ENCODE measurements around the gene AGPAT1.

AGPAT1 gene, protein sequence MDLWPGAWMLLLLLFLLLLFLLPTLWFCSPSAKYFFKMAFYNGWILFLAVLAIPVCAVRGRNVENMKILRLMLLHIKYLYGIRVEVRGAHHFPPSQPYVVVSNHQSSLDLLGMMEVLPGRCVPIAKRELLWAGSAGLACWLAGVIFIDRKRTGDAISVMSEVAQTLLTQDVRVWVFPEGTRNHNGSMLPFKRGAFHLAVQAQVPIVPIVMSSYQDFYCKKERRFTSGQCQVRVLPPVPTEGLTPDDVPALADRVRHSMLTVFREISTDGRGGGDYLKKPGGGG

DNA sequence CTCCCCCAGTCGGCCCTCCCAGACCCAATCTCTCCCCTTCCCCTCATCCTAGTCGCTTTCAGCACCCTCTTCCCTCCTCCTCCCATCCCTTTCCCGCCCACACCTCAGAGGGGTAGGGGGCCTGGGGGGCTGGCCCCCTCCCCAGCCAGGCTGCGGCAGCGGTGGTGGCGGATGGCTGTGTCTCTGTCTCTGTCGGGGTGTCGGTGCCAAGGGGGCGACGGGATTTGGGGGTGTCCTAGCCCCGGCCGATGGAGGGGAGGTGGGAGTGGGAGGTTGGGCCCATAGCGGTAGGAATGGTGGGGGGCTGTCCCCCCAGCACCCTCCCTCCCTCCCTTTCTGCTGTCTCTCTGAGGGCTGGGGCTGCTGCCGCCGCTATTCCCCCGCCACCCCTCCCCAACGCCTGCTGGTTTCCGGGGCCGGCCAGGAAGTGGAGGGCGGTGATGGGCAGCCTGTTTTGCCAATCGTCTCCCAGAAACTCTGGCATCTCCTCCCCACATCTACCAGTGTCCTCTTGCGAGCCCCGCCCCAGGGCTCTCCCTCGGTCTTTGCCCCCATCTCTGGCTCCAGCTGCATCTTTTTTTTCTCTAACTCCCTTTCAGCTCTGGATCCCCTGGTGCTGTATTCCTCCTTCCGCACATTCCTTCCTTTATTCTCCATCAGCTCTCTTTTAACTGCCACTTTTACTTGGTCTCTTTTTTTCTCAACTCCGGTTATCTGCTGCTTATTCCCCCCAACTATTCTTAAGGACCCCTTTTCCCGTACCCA lies at the start of gene AGPAT1:
AGPAT1 (minus strand) TSS at position 374 of the 765 bp plus-strand sequence. CDS start 4,588 bp downstream, outside the sequence.
- Histone ChIP-seq H3K27ac (peak within 1 kb of the TSS; percentile 98), H3K79me2 (peaks cover 9% of the 10 kb centered on the region), H3K36me3 (ENCODE audit: control insufficient read depth, insufficient read depth, low read length) (no peaks in the 10 kb centered on the region), H3K27me3 (ENCODE audit: control insufficient read depth, insufficient read depth, low read length) (no peaks in the 10 kb centered on the region), H3K4me2 (ENCODE audit: low read length) (peak within 1 kb of the TSS; percentile 91), H3K4me1 (peaks cover 9% of the 10 kb centered on the region), H3K9me3 (ENCODE audit: control insufficient read depth, low read length) (no peaks in the 10 kb centered on the region), H3K4me3 (ENCODE audit: low read depth, low read length) (peak within 1 kb of the TSS; percentile 89), H2AFZ (peak within 1 kb of the TSS; percentile 89), H3K9ac (peak within 1 kb of the TSS; percentile 89)
- TF ChIP-seq, protein P1, sequence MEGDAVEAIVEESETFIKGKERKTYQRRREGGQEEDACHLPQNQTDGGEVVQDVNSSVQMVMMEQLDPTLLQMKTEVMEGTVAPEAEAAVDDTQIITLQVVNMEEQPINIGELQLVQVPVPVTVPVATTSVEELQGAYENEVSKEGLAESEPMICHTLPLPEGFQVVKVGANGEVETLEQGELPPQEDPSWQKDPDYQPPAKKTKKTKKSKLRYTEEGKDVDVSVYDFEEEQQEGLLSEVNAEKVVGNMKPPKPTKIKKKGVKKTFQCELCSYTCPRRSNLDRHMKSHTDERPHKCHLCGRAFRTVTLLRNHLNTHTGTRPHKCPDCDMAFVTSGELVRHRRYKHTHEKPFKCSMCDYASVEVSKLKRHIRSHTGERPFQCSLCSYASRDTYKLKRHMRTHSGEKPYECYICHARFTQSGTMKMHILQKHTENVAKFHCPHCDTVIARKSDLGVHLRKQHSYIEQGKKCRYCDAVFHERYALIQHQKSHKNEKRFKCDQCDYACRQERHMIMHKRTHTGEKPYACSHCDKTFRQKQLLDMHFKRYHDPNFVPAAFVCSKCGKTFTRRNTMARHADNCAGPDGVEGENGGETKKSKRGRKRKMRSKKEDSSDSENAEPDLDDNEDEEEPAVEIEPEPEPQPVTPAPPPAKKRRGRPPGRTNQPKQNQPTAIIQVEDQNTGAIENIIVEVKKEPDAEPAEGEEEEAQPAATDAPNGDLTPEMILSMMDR (IDR thresholded peaks at IDR 0.05), result no peak

DNA sequence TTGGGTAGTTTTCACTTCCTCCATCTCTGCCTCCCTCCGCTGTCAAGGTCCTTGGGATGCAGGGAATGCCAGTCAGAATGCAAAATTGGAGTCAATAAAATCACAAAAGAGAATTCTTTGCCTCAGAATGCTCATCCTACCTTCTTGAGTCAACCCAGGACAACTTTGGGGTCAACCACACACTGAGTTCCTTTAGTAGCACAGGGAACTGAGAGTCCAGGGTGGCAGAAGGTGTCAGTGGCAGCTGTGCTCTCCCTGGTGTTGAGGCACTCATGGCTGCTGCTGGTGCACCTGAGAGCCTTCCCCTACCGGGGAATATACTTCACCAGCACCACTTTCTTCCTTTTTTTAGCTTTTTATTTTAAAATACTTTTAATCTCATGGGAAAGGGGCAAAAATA lies 48.8 kb upstream of the AGPAT1 start:
- TF ChIP-seq, protein P1 (IDR thresholded peaks at IDR 0.05), result no peak
- Histone ChIP-seq H3K79me2 (no peaks in the 10 kb centered on the region), H3K4me2 (ENCODE audit: low read length) (no peak overlapping the region), H3K27me3 (ENCODE audit: control insufficient read depth, insufficient read depth, low read length) (no peaks in the 10 kb centered on the region), H3K27ac (no peak overlapping the region), H2AFZ (no peak overlapping the region), H3K9me3 (ENCODE audit: control insufficient read depth, low read length) (no peaks in the 10 kb centered on the region), H3K4me3 (ENCODE audit: low read depth, low read length) (no peak overlapping the region), H3K4me1 (no peaks in the 10 kb centered on the region), H3K36me3 (ENCODE audit: control insufficient read depth, insufficient read depth, low read length) (no peaks in the 10 kb centered on the region), H3K9ac (no peak overlapping the region)

DNA sequence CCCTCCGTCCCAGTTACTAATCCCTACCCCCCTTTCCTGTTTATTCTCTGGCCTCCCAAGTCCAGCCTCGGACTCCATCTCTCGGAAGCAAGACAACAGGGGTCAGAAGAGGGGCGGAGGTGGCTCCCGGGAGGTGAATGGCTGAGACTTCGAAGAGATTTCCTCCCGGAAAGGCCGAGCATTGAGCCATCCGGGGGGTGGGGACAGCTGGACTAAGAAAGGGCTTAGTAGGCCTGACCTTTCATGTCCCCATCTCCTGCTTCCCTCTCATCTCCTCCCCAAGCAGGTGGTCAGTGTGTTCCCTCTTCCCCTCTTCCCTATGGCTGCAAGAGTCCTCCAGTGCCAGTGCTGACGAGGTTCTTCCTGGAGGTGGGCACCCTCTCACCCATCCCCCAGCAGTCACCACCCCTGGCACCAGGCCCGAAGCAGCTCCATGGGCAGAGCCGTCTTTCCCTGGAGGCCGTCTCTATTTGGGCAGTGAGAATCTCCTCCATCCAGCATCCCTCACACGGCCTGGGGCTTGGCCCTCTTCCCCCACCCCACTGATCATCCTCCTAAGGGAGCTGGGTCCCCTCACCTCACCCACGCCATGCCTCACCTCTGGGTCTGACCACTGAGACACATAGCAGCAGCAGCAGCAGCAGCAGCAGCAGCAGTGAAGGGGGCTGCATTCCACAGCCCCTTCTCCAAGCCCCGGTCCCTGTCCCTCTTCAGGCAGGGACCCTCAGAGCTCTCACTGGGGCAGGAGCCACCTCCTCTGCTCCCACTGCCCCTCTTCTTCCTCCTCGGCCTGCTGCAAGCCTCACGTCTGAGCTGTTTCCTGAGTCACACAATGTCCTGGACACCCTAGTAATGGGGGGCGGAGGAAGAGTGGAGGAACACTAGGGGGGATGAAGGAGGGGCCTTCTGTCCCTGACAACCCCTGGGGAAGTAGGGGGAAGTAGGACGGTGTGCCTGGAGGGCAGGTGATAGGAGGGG lies 47.7 kb upstream of the AGPAT1 start, which contains the start of gene NOTCH4:
NOTCH4 (minus strand) TSS at position 810 of the 978 bp plus-strand sequence; CDS start at position 671, 139 bp downstream.
- H3K4me3 ChIP-seq (ENCODE audit: low read depth, low read length), result peak within 1 kb of the TSS; percentile 25
- no peaks in the 10 kb centered on the region for H3K9me3 ChIP-seq (ENCODE audit: control insufficient read depth, low read length)
- no peaks in the 10 kb centered on the region for H3K36me3 ChIP-seq (ENCODE audit: control insufficient read depth, insufficient read depth, low read length)
- H2AFZ ChIP-seq, result no peak within 1 kb of the TSS
- H3K79me2 ChIP-seq, result no peaks in the 10 kb centered on the region
- peak within 1 kb of the TSS; percentile 35 for H3K4me2 ChIP-seq (ENCODE audit: low read length)
- TF ChIP-seq, protein P1 (IDR thresholded peaks at IDR 0.05), result no peak
- H3K27me3 ChIP-seq (ENCODE audit: control insufficient read depth, insufficient read depth, low read length), result no peaks in the 10 kb centered on the region
- peak within 1 kb of the TSS; percentile 54 for H3K27ac ChIP-seq
- H3K4me1 ChIP-seq, result no peaks in the 10 kb centered on the region
- no peak within 1 kb of the TSS for H3K9ac ChIP-seq

DNA sequence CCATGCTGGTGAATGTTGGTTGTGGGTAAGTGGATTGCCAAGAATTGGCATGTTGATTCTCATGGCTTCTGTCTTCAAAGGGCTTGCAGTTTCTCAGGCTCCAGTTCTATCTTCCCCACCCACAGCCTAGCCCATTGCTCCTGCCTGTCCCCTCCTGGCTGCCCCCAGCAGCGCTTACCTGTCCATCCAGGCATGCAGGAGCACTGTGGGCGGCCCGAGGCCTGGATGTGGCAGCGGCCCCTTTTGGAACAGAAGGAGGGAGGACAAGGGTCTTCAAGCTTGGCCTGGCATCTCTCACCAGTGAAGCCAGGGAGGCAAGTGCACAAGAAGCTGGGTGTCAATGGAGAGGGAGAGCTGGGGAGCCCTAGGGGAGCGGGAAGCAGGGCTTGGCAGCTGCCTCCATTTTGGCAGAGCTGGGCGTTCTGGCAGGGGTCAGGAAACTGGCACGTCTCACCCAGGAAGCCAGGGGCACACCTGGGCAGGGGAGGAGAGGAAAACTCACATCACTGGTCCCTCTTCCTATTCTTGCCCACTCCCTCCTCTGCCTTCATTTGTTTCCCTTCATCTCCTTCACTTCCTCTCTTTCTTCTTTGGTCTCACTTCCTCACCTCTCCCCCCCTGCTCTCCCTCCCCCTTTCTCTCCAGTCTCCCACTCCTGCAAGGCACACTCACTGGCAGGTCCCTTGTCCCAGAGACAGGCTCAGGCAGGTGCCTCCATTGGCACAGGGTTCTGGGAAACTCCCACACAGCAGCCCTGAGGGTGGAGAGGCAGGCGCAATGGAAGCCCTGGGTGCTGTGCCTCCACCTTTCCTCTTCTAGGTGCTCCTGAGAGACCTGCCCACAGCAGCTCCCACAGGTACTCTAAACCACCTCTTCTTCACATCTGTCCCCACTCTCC lies 46.7 kb upstream of the AGPAT1 start:
- TF ChIP-seq, protein P1 (IDR thresholded peaks at IDR 0.05), result no peak
- Histone ChIP-seq H3K9me3 (ENCODE audit: control insufficient read depth, low read length) (no peaks in the 10 kb centered on the region), H3K4me2 (ENCODE audit: low read length) (peak overlapping the region; percentile 9), H3K27me3 (ENCODE audit: control insufficient read depth, insufficient read depth, low read length) (no peaks in the 10 kb centered on the region), H3K4me3 (ENCODE audit: low read depth, low read length) (peak overlapping the region; percentile 25), H3K36me3 (ENCODE audit: control insufficient read depth, insufficient read depth, low read length) (no peaks in the 10 kb centered on the region), H2AFZ (no peak overlapping the region), H3K79me2 (no peaks in the 10 kb centered on the region), H3K4me1 (no peaks in the 10 kb centered on the region), H3K27ac (no peak overlapping the region), H3K9ac (no peak overlapping the region)

Data from parathyroid adenoma (tissue), 2 donors.